ENCODE results near the gene FAU.

The FAU gene

DNA sequence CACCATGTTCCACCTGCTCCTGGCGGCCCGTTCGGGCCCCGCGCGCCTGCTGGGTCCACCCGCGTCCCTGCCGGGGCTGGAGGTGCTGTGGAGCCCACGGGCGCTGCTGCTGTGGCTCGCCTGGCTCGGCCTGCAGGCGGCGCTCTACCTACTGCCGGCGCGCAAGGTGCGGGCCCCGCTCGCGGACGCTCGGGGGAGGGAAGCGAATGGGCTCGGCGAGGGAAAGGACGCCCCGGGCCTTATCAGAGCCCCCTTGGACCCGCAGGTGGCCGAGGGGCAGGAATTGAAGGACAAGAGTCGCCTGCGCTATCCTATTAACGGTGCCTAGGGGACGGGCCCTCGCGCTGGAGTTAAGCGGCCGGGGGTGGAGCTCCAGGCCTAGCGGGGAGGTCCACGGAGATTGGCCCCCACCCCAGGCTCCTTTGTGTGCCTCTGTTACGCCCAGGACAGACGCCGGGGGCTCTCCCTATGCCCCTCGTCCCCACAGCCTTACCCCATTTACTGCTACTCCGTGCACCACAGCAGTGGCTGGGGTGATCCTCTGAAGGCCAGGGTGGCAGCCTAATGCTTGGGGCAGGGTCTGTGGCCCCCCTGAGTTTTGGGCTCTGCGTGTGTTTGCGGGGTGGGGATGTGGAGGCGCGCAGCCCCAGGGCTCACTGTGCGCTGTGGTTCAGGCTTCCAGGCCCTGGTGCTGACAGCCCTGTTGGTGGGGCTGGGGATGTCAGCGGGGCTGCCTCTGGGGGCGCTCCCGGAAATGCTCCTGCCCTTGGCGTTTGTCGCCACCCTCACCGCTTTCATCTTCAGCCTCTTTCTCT, 9.2 kb downstream of the FAU start:
- peak in 39 of 42 donors; percentile 26 to 83 (median 67) for DNase-seq
- intact Hi-C loops (cut with DNase I): loop anchor here (10.0 kb wide), 1 partner anchor 188 kb away; the partner anchor contains the start of gene PPP2R5B

DNA sequence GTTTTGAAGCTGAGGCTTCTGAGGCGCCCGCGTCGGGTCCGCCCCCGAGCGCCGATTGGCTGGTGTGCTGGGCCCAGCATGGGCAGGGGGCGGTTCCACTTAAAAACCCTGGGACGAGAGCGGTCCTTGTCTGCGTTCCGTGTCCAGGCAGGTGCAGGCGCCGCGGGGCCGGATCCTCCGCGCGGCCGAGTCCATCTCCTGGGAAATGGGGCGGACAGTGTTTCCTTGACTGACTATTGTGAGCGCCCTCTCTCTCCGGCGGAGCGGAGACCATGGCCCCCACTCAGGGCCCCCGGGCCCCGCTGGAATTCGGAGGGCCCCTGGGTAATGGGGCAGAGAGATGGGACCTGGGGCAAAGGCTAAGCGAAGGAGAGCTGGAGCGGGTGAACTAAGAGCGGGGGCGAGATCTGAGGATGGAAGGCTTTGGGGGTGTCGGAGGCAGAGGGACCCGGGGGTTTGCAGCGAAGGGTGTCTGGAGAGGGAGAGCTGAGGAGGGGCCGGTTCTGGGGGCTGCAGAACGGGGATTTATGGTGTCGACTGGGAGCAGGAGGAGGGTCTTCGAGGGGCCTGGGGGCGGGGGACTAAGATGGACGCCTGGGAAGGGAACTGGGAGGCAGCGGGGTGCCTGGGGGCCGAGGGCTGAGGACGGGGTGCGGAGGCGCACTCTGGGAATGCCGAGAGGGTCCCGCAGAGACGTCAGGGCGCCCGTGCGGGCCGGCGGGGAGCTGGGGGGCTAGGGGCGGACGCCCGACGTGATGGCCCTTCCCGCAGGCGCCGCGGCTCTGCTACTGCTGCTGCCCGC, 10.0 kb downstream of the FAU start, which contains the start of gene TM7SF2:
TSS of gene TM7SF2 (plus strand) at position 129 of the 802 bp plus-strand sequence. CDS start at position 273, 144 bp downstream.
- DNase-seq: peak; percentile 95 to 99 (median 98)
- intact Hi-C loops (cut with DNase I): loop anchor here (10.0 kb wide), 1 partner anchor 187 kb away; the partner anchor contains the start of gene PPP2R5B

DNA sequence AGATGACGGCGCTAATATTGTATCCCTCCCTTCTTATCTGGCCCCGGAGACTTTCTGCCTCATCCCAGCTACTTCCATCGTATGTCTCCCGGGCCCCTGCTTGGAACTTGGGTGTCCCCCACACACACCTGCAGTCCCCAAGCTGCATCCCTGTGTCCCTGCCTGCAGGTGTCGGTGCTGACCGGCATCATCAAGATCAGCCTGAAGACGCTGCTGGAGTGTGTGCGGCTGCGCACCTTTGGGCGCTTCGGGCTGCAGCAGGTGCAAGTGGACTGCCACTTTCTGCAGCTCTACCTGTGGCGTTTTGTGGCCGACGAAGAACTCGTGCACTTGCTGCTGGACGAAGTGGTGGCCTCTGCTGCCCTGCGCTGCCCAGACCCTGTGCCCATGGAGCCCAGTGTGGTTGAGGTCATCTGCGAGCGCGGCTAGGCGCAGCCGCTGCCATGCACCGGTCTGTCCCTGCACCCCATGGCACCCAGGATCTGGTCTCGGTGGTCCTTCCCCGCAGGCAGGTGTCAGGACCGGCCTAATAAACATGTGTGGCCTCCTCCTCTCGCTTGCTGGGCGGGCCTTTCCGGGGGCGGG, 10.7 kb downstream of the FAU start:
- DNase-seq: no peak
- intact Hi-C loops (cut with DNase I): loop anchor here (10.0 kb wide), 1 partner anchor 186 kb away; the partner anchor contains the start of gene PPP2R5B

DNA sequence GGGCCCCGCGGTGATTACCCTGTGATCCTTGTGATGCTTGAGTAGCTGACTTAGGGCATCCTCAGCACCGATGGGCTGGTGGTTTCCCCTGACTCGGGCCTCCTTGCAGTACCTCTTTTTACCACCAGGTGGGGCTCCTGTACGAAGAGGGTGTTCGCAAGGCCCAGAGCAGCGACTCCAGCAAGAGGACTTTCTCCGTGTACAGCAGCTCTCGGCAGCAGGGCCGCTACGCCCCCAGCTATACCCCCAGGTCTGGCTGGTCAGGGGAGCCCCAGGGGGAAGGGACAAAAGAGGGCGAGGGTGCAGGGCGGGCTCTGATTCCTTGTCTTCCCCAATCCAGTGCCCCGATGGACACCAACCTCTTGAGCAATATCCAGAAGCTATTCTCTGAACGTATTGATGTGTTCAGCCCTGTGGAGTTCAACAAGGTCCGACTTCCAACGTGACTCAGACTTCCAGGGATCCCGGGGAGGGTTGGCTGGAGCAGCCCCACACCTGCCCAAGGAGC, 11.5 kb downstream of the FAU start:
- intact Hi-C loops (cut with DNase I): loop anchor here (10.0 kb wide), 1 partner anchor 186 kb away; the partner anchor contains the start of gene PPP2R5B
- DNase-seq: peak; percentile 70 to 98 (median 93)

DNA sequence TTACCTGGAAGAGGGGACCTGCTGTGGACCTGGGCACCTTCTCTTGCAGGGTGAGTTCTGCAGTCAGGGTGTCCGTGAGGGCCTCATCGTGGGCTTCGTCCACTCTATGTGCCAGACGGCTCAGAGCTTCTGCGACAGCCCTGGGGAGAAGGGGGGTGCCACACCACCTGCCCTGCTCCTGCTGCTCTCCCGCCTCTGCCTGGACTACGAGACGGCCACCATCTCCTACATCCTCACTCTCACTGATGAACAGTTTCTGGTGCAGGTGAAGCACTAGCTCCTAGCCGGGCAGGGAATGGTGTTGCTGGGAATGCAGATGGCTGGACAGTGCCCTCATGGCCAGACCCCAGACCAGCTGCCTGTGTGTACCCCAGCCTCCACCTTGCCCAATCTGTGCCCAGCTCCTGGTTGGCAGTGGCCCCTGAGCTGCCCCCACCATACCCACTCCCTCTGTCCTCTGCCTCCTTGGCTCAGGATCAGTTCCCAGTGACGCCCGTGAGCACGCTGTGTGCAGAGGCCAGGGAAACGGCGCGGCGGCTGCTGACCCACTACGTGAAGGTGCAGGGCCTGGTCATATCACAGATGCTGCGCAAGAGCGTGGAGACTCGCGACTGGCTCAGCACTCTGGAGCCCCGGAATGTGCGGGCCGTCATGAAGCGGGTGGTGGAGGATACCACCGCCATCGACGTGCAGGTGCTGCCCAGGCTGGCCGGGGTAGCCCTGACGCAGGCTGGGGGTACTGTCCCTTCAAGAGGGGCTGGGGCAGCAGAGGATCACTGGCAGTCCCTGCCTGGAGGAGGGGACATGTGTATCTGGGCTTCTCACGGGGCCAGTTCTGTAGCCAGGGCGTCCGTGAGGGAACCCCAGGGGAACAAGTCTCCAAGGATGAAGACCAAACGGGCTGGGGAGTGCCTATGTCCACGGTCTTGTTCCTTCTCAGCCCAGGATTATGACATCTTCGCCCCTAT, 12.4 kb downstream of the FAU start:
- no peak for DNase-seq
- intact Hi-C loops (cut with DNase I): loop anchor here (10.0 kb wide), 1 partner anchor 185 kb away; the partner anchor contains the start of gene PPP2R5B

DNA sequence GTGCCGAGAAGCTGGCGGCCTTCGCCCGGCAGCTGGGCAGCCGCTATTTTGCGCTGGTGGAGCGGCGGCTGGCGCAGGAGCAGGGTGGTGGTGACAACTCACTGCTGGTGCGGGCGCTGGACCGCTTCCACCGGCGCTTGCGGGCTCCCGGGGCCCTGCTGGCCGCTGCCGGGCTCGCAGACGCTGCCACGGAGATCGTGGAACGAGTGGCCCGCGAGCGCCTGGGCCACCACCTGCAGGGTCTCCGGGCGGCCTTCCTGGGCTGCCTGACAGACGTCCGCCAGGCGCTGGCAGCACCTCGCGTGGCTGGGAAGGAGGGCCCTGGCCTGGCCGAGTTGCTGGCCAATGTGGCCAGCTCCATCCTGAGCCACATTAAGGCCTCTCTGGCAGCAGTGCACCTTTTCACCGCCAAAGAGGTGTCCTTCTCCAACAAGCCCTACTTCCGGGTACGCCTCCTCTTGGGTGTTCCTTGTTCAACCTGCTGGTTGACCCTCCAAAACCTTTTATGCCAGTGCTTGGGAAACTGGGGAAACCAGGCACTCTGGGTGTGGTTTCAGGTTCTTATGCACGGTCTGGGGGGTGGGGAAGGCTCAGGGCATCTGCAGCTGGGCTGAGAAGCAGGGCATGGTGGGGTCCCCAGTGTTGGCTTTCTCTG, 13.3 kb downstream of the FAU start:
- intact Hi-C loops (cut with DNase I): no loop called here

DNA sequence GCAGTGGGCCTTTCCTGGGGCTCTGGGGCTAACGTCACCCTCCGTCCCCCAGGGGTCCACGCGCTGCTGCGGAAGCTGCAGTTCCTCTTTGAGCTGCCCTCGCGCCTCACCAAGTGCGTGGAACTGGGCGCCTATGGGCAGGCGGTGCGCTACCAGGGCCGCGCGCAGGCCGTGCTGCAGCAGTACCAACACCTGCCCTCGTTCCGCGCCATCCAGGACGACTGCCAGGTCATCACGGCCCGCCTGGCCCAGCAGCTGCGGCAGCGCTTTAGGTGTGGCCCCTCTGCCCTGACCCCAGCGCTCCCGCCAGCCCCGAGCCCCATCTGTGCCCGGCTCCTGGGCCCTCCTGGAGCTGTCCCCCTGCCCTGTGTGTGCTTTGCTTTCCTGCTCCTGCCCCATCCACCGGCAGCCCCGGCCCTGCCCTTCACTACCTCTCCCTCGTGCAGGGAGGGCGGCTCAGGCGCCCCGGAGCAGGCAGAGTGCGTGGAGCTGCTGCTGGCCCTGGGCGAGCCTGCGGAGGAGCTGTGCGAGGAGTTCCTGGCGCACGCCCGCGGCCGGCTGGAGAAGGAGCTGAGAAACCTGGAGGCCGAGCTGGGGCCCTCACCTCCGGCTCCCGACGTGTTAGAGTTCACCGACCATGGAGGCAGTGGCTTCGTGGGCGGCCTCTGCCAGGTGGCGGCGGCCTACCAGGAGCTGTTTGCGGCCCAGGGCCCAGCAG, 14.0 kb downstream of the FAU start:
- no peak for DNase-seq
- intact Hi-C loops (cut with DNase I): no loop called here

More for the DNA sequence above, 13.3 kb downstream of the FAU start:
- no peak for DNase-seq

DNA sequence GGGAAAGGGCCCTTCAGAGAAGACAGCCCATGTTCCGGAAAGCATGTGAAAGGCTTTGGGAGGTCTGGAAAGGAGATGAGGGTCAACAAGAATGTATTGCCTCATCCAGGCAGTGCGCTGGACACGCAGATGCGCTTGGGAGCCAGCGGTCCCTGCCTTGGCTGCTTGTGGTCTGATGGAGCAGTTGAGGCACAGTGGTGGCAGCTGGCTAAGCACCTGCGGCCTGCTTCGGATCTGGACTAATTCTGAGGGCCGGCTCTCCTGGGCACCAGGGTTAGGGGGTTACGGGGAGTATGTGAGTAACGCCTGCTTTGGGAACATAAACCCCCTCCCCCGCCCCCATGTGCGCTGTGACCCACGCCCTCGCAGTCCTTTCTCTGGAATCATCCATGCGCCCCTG, 14.9 kb downstream of the FAU start:
- intact Hi-C loops (cut with DNase I): no loop called here
- DNase-seq: no peak

DNA sequence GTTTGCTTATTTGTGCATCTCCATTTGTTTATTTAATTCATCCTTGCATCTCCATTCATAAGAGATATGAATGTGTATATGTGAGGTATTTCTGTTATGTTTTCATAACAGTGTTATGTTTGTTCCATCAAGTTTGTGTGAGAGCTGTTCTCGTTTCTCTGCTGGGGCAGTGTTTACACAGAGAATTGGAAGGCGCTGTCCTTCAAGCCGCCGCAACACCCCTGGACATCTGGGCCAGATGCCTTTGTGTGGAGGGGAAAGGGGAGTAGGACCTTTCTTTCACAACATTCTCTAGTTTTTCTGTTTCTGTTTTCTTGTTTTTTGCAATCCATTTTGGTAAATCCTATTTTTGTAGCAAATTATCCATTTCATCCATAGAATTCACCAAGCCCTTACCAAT, 17.3 kb downstream of the FAU start:
- DNase-seq: peak in 5 of 42 donors; percentile 33 to 59 (median 48)
- intact Hi-C loops (cut with DNase I): no loop called here

DNA sequence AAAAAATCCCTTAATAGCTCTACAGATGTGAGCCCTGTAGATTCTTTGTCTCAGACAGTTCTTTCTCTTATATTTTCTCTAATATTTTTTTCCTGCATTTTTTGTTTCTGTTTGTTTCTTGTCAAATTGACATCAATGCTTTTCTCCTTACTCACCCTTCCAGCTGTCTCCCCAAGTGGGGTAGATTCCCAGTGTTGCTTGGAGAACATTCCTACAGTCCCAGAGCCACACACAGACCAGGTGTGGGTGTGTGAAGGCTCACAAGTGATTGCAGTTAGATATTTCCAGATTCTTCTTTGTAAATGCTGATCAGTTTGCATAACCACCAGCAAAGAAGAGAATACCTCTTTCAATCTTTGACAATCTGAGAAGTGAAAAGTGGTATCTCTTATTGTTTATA, 18.5 kb downstream of the FAU start:
- intact Hi-C loops (cut with DNase I): no loop called here
- DNase-seq: no peak

DNA sequence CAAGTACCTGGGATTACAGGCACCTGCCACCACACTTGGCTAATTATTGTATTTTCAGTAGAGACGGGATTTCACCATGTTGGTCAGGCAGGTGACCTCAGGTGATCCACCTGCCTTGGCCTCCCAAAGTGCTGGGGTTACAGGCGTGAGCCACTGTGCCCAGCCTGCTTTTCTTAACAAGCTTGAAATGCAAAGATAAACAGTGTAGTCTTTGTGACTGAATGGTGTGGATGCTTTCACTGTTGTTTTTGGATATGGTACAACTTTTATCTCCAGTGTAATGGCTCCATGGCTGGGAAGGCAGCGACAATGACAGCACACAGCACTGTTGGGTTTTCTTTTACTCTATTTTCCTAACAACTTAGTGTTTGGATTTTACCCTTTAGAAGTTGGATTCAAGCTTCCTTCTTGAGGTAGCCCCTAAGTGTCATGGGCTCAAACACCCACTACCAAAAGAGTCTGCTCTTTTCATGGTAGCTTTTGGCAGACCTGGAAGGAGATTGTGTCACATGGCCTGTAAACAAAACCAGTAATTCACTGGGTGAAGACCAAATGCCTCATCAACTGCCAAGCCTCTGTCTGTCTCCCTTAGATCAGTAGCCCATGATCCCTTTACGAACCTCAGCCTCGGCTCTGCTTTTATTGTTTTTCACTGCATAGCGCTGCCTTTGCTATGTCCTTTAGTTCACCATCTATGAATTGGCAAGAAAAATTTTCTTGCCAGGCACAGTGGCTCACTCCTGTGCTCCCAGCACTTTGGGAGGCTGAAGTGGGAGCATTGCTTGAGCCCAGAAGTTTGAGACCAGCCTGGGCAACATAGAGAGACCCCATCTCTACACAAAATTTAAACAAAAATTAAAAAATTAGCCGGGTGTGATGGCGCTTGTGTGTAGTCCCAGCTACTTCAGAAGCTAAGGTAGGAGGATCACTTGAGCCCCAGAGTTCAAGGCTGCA, 19.5 kb downstream of the FAU start:
- DNase-seq: peak in 19 of 42 donors; percentile 25 to 84 (median 55)
- intact Hi-C loops (cut with DNase I): no loop called here

DNA sequence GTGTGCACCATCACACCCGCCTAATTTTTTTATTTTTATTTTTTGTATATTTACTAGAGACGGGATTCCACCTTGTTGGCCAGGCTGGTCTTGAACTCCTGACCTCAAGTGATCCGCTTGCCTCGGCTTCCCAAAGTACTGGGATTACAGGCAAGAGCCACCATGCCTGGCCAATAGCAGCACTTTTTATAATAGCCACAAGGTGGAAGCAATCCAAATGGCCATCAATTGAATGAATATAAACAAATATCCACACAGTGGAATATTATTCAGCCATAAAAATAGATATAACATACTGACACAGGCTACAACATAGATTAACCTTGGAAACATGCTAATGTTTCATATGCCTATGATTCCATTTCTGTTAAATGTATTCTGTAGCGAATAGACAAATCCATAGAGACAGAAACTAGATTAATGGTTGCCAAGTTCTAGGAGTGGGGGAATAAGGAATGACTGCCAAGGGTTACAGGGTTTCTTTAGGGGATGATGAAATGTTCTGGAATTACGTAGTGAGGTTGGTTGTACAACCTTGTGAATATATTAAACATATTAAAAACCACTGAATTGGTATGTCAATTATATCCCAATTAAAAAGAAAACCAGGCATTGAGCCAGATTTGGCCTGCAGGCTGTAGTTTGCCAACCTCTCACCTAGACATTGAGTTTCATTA, 21.1 kb downstream of the FAU start:
- intact Hi-C loops (cut with DNase I): no loop called here
- no peak for DNase-seq

DNA sequence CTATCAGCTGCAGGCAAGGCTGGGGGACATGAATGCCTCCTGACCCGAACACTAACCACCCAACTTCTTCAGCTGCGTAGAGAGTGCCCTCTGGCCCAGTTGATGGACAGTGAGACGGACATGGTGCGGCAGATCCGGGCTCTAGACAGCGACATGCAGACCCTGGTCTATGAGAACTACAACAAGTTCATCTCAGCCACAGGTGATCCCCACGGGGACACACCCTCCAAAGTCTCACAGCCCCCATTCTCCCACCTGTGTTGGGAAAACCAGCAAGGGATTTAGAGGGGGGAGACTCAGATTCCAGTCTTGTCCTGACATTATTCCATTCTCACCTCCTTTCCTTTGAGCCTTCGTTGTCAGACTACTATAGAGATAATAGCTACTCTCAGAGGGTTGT, 25.0 kb downstream of the FAU start:
- DNase-seq: peak in 1 of 42 donors; percentile 29
- intact Hi-C loops (cut with DNase I): loop anchor here (1.0 kb wide), 1 partner anchor 13 kb away; the partner anchor contains the start of genes CDCA5 and ZFPL1

DNA sequence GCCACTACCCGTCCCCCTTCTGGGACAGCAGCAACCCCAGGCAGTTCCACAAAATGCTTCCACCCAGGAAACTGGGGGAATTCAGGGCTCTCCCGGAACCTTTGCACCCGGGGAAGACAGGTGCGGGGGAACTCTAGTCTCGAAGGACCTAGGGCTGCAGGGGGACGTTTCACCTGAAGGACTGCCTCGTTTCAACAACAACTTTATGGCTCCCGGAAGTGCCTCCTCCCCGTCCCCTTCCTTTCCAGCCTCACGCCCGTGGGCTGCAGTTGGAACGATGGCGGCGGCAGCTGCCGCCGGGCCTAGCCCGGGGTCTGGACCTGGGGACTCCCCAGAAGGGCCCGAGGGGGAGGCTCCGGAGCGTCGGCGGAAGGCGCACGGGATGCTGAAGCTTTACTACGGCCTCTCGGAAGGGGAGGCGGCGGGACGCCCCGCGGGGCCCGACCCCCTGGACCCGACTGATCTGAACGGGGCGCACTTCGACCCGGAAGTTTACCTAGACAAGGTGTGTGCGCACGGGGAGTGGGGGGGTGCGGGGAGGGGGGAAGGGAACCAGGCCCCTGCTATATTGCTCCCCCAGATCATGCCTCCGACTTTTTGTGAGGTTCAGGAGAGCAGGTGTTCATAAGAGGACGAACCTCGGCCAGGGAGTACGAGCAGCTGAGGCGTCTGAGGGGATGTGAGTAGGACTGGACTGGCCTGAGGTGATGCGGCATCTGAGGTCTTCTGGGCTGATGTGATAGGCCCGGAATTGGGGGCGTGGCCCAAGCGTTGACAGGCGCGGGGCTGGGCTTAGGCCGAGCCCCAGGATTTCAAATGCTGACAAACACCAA, 25.7 kb downstream of the FAU start, which contains the start of gene VPS51:
TSS of gene VPS51 (plus strand) at position 241 of the 833 bp plus-strand sequence. CDS start at position 278, 37 bp downstream.
- intact Hi-C loops (cut with DNase I): loop anchor here (1.0 kb wide), 1 partner anchor 12 kb away; the partner anchor contains the start of genes CDCA5 and ZFPL1

More for the DNA sequence above, 25.7 kb downstream of the FAU start, which contains the start of gene VPS51:
- DNase-seq: peak; percentile 78 to 95 (median 88)
